ENCODE results near the gene GAPVD1. TPM values are rescaled to one million over a fixed set of nuclear protein-coding genes. Genes with fewer than 3 reads are reported as not detected.

The GAPVD1 gene
- total RNA-seq, 1 experiment from 2014 or later = 39.5 TPM

- H2AFZ ChIP-seq (ENCODE audit: low read length) = no peak overlapping the region
- H3K4me2 ChIP-seq (ENCODE audit: insufficient read depth, insufficient read length, low read length) = peak overlapping the region; percentile 95
- H3K4me1 ChIP-seq (ENCODE audit: insufficient read depth, low read length) = no peaks in the 10 kb centered on the region
- no CpG with 5 or more reads among the region's 8 CpGs for WGBS (ENCODE audit: extremely low coverage, insufficient read length, low lambda C conversion rate)
- H2AK5ac ChIP-seq (ENCODE audit: insufficient read length, low read length) = no peak overlapping the region
- H4K8ac ChIP-seq (replicated peaks; ENCODE audit: insufficient read length, low read depth, low read length) = no peak overlapping the region
- H3K23me2 ChIP-seq (ENCODE audit: insufficient read length, low read depth, low read length, poor library complexity, severe bottlenecking) = no peaks in the 10 kb centered on the region
- no peak overlapping the region for H3K4ac ChIP-seq (ENCODE audit: low read depth, low read length)
- H3K9ac ChIP-seq (ENCODE audit: extremely low read depth, insufficient read length, low read length) = peak overlapping the region; percentile 99
- no peak overlapping the region for H2BK12ac ChIP-seq (ENCODE audit: insufficient read length, low read depth, low read length)
- H2BK20ac ChIP-seq (ENCODE audit: low read depth, low read length, poor library complexity, severe bottlenecking) = no peak overlapping the region
- Mint-ChIP-seq H3K36me3 (ENCODE audit: insufficient read depth in 1 of 3, low read depth in 3 of 3) (peaks cover 46 to 62% (median 56%) of the 10 kb centered on the region in 3 experiments), H3K27ac (peak overlapping the region in 2 of 3 experiments; percentile 57 to 70; a peak in 2 of 7 replicates), H3K4me1 (peaks cover 24 to 28% of the 10 kb centered on the region in 2 experiments), H3K4me3 (peak overlapping the region; percentile 97 to 98), H3K9me3 (peaks cover 0 to 4% of the 10 kb centered on the region in 2 experiments; a peak in 1 of 5 replicates), H3K27me3 (ENCODE audit: low read depth) (no peaks in the 10 kb centered on the region; the same call in 1 of the 2 replicates)
- no peak overlapping the region for H3K18ac ChIP-seq (ENCODE audit: insufficient read length, low read depth, low read length)
- no peak for TF ChIP-seq CTCF (conservative IDR thresholded peaks at IDR 0.05)
- peaks cover 4% of the 10 kb centered on the region for H3K79me1 ChIP-seq (ENCODE audit: insufficient read depth, low read depth, low read length, poor library complexity, severe bottlenecking)
- H3K79me2 ChIP-seq (ENCODE audit: insufficient read depth, low read length) = peaks cover 11% of the 10 kb centered on the region; the same call in 1 of the 2 replicates
- no peaks in the 10 kb centered on the region for H3K27me3 ChIP-seq (ENCODE audit: insufficient read depth, low read length)
- H3K23ac ChIP-seq (ENCODE audit: insufficient read length, low read depth, low read length) = no peak overlapping the region
- no peak overlapping the region for H3T11ph ChIP-seq (ENCODE audit: low read length)
- H3K14ac ChIP-seq (ENCODE audit: insufficient read depth, low read length) = no peak overlapping the region
- peaks cover 2% of the 10 kb centered on the region for H4K20me1 ChIP-seq (ENCODE audit: control insufficient read depth, insufficient read depth, insufficient read length)
- H3K56ac ChIP-seq (ENCODE audit: insufficient read length, low read depth, low read length) = no peak overlapping the region
- H4K5ac ChIP-seq (ENCODE audit: insufficient read length, low read depth, low read length) = no peak overlapping the region
- H3K9me3 ChIP-seq (ENCODE audit: control insufficient read depth, low read depth, low read length) = no peaks in the 10 kb centered on the region
- H2BK120ac ChIP-seq (ENCODE audit: low read depth, low read length, poor library complexity, severe bottlenecking) = no peak overlapping the region
- no peak overlapping the region for H4K91ac ChIP-seq (ENCODE audit: insufficient read length, low read depth, low read length)
- no peak overlapping the region for H3K27ac ChIP-seq (ENCODE audit: insufficient read length, low read depth, low read length)
- DNase-seq = no peak
- no peak overlapping the region for H2BK15ac ChIP-seq (ENCODE audit: low read depth, low read length)
- no peak overlapping the region for H2BK5ac ChIP-seq (ENCODE audit: insufficient read length, low read length)
These were observed 21.7 kb upstream of the GAPVD1 start for GRCh38 chr9:125239631-125240597.

Measured in H9 (cell line).